ENCODE measurements around the gene PPP2R5C.

GRCh38 chr14:101732118-101732517 is 29.4 kb upstream of the PPP2R5C start:
- TF ChIP-seq SREBF2 (CRISPR knock-in tag; IDR thresholded peaks at IDR 0.05) (no peak), FOXA1 (IDR thresholded peaks at IDR 0.05; ENCODE audit: borderline replicate concordance) (no peak), BHLHE40 (IDR thresholded peaks at IDR 0.05; ENCODE audit: low read length) (no peak), ELF1 (tag; IDR thresholded peaks at IDR 0.05) (no peak), EZH2 (IDR thresholded peaks at IDR 0.05; ENCODE audit: borderline replicate concordance, low read depth, low read length) (no peak), MECOM (CRISPR knock-in tag; IDR thresholded peaks at IDR 0.05) (no peak), POLR3A (IDR thresholded peaks at IDR 0.05; ENCODE audit: borderline replicate concordance, extremely low read depth, insufficient read depth, insufficient read length) (no peak), TRIM24 (IDR thresholded peaks at IDR 0.05) (peak; percentile 89 to 90), CXXC5 (CRISPR knock-in tag; IDR thresholded peaks at IDR 0.05) (peak; percentile 77), POLR2AphosphoS5 (IDR thresholded peaks at IDR 0.05; ENCODE audit: control insufficient read depth, insufficient read depth, low read depth, low read length) (no peak), CHAMP1 (IDR thresholded peaks at IDR 0.05) (no peak), ZNF707 (CRISPR knock-in tag; conservative IDR thresholded peaks at IDR 0.05) (no peak)
- TF ChIP-seq, protein P1, sequence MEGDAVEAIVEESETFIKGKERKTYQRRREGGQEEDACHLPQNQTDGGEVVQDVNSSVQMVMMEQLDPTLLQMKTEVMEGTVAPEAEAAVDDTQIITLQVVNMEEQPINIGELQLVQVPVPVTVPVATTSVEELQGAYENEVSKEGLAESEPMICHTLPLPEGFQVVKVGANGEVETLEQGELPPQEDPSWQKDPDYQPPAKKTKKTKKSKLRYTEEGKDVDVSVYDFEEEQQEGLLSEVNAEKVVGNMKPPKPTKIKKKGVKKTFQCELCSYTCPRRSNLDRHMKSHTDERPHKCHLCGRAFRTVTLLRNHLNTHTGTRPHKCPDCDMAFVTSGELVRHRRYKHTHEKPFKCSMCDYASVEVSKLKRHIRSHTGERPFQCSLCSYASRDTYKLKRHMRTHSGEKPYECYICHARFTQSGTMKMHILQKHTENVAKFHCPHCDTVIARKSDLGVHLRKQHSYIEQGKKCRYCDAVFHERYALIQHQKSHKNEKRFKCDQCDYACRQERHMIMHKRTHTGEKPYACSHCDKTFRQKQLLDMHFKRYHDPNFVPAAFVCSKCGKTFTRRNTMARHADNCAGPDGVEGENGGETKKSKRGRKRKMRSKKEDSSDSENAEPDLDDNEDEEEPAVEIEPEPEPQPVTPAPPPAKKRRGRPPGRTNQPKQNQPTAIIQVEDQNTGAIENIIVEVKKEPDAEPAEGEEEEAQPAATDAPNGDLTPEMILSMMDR (IDR thresholded peaks at IDR 0.05 in 2 of 3, conservative IDR thresholded peaks at IDR 0.05 in 1 of 3; ENCODE audit: insufficient read depth in 2 of 3, low read depth in 1 of 3, low read length in 3 of 3), result no peak
- TF ChIP-seq, protein P2, sequence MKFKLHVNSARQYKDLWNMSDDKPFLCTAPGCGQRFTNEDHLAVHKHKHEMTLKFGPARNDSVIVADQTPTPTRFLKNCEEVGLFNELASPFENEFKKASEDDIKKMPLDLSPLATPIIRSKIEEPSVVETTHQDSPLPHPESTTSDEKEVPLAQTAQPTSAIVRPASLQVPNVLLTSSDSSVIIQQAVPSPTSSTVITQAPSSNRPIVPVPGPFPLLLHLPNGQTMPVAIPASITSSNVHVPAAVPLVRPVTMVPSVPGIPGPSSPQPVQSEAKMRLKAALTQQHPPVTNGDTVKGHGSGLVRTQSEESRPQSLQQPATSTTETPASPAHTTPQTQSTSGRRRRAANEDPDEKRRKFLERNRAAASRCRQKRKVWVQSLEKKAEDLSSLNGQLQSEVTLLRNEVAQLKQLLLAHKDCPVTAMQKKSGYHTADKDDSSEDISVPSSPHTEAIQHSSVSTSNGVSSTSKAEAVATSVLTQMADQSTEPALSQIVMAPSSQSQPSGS (CRISPR knock-in tag; IDR thresholded peaks at IDR 0.05), result no peak
